Bone marrow (tissue), 2 donors: ENCODE results near the gene AK5.
A peak's percentile ranks its signal among the peaks of the same experiment; 100 is the strongest.

Experiments used
- DNase-seq, 2 donors: peaks; one replicate each; lab custom pipeline; 2025; lab: John Stamatoyannopoulos, UW

Gene AK5

GRCh38 chr1:77590651-77591050 lies 308.8 kb downstream of the AK5 start:
- peak in 1 of 2 donors; percentile 34 for DNase-seq

GRCh38 chr1:77592906-77593305 lies 311.1 kb downstream of the AK5 start:
- no peak for DNase-seq

- DNase-seq: no peak
These were observed 312.7 kb downstream of the AK5 start for GRCh38 chr1:77594366-77595112.

GRCh38 chr1:77597310-77597709 lies 315.5 kb downstream of the AK5 start:
- no peak for DNase-seq

- DNase-seq: peak in 1 of 2 donors; percentile 33
These were observed 323.6 kb downstream of the AK5 start for GRCh38 chr1:77605246-77606026.

GRCh38 chr1:77608893-77609292 lies 327.1 kb downstream of the AK5 start:
- no peak for DNase-seq
